ENCODE data around the gene B4GALT6.

DNA sequence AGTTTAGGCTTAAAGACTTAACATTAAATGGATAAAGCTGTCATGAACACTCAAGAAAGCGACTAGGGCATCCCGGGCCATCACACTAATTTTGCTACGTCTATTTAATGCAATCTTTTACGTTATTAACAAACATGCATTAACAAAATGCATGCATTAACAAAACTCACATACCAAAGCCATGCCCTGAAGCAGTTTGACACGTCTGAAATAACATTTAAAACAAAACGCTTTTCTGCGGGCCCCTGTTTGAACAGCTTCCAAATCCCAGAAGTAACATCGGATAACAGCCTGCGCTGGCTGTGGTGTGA, 458 bp downstream of the B4GALT6 start:
- TF ChIP-seq, protein P1, sequence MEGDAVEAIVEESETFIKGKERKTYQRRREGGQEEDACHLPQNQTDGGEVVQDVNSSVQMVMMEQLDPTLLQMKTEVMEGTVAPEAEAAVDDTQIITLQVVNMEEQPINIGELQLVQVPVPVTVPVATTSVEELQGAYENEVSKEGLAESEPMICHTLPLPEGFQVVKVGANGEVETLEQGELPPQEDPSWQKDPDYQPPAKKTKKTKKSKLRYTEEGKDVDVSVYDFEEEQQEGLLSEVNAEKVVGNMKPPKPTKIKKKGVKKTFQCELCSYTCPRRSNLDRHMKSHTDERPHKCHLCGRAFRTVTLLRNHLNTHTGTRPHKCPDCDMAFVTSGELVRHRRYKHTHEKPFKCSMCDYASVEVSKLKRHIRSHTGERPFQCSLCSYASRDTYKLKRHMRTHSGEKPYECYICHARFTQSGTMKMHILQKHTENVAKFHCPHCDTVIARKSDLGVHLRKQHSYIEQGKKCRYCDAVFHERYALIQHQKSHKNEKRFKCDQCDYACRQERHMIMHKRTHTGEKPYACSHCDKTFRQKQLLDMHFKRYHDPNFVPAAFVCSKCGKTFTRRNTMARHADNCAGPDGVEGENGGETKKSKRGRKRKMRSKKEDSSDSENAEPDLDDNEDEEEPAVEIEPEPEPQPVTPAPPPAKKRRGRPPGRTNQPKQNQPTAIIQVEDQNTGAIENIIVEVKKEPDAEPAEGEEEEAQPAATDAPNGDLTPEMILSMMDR (IDR thresholded peaks at IDR 0.05): no peak
- TF ChIP-seq POLR2AphosphoS5 (IDR thresholded peaks at IDR 0.05): no peak
- no peak for TF ChIP-seq POLR2A (IDR thresholded peaks at IDR 0.05)

Data from upper lobe of left lung (tissue), 4 donors.